Thyroid gland (tissue), 4 donors: ENCODE results near the gene LSM2.

Source experiments
- POLR2A ChIP-seq, 2 donors: fragments of 450-650 bp; IDR thresholded peaks; one replicate each; pipeline ENCODE4 v1.6.1; 2017; ENCODE audit warnings: antibody characterized with exemption in 2 of 2, mild to moderate bottlenecking in 2 of 2, moderate library complexity in 1 of 2
- TF ChIP-seq, protein P1 (sequence below), 6 experiments: fragments of 200-600 bp in 3 of 6; fragments of 450-650 bp in 3 of 6; sonication (generic) in 3 of 6; IDR thresholded peaks; one replicate each; pipeline ENCODE4 v1.5.1; 2016 to 2019; ENCODE audit warnings: antibody characterized with exemption in 6 of 6, mild to moderate bottlenecking in 2 of 6, inconsistent platforms in 1 of 6, moderate library complexity in 1 of 6

DNA sequence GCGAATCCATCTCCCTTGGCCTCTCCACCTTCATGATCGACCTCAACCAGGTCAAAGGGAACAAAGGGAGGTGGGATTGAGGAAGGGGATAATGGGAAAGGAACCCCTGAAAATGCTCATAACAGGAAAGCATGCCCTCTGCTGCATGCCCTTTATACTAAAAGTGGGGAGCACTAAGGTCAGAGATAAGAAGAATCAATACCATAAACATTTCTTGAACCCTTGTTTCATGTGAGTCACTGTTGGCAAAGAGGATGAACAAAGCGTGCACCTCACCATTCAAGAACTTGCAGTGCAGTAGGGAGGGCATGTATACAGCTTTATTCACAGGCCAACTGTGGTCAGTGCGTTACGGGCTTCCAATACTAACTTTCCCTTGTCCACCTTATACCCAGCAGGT, 46.0 kb downstream of the LSM2 start:
- TF ChIP-seq, protein P1, sequence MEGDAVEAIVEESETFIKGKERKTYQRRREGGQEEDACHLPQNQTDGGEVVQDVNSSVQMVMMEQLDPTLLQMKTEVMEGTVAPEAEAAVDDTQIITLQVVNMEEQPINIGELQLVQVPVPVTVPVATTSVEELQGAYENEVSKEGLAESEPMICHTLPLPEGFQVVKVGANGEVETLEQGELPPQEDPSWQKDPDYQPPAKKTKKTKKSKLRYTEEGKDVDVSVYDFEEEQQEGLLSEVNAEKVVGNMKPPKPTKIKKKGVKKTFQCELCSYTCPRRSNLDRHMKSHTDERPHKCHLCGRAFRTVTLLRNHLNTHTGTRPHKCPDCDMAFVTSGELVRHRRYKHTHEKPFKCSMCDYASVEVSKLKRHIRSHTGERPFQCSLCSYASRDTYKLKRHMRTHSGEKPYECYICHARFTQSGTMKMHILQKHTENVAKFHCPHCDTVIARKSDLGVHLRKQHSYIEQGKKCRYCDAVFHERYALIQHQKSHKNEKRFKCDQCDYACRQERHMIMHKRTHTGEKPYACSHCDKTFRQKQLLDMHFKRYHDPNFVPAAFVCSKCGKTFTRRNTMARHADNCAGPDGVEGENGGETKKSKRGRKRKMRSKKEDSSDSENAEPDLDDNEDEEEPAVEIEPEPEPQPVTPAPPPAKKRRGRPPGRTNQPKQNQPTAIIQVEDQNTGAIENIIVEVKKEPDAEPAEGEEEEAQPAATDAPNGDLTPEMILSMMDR (IDR thresholded peaks at IDR 0.05): no peak
- TF ChIP-seq POLR2A (IDR thresholded peaks at IDR 0.05): no peak
